ENCODE measurements around the gene GPC3. TPM values are rescaled to one million over a fixed set of nuclear protein-coding genes. Genes with fewer than 3 reads are reported as not detected.

Gene GPC3
- total and polyA plus RNA-seq, 2 of the 4 experiments (the other 2 are of a cell fraction) = not detected

- no peak overlapping the region for H3K4me2 ChIP-seq (ENCODE audit: low read depth, low read length)
- in situ Hi-C loops (cut with MboI; ENCODE audit: low sequenced_read_pairs) = no loop called here
- H2AFZ ChIP-seq (replicated peaks; ENCODE audit: low read length, poor library complexity) = peak overlapping the region; percentile 43
- H3K9me1 ChIP-seq (ENCODE audit: insufficient read depth, low read length) = no peaks in the 10 kb centered on the region
- no peak overlapping the region for H4K8ac ChIP-seq (ENCODE audit: low read depth in 2 of 2, low read length in 2 of 2)
- no peaks in the 10 kb centered on the region for H3K36me3 ChIP-seq (ENCODE audit: control insufficient read depth, insufficient read depth, low read length)
- ATAC-seq (ENCODE audit: low read depth) (no peak), DNase-seq (no peak)
- TF ChIP-seq FOS (IDR thresholded peaks at IDR 0.05; ENCODE audit: low read depth, low read length) (no peak), BHLHE40 (IDR thresholded peaks at IDR 0.05; ENCODE audit: low read depth, low read length) (no peak), CHD1 (IDR thresholded peaks at IDR 0.05; ENCODE audit: low read depth, low read length) (no peak), POLR2A (IDR thresholded peaks at IDR 0.05; ENCODE audit: low read depth, low read length) (no peak), USF2 (IDR thresholded peaks at IDR 0.05; ENCODE audit: low read depth, low read length) (no peak), CTCF (conservative IDR thresholded peaks at IDR 0.05; ENCODE audit: low read depth, low read length) (no peak), RFX5 (IDR thresholded peaks at IDR 0.05; ENCODE audit: low read depth, low read length) (no peak), ELK1 (IDR thresholded peaks at IDR 0.05; ENCODE audit: borderline replicate concordance, low read depth, low read length) (no peak), RAD21 (IDR thresholded peaks at IDR 0.05; ENCODE audit: low read length) (no peak), SMC3 (IDR thresholded peaks at IDR 0.05; ENCODE audit: low read depth, low read length) (no peak), RCOR1 (IDR thresholded peaks at IDR 0.05; ENCODE audit: insufficient replicate concordance, low read length) (no peak), MAZ (IDR thresholded peaks at IDR 0.05; ENCODE audit: borderline replicate concordance, low read depth, low read length) (no peak), NFE2L2 (IDR thresholded peaks at IDR 0.05; ENCODE audit: low read depth, low read length) (no peak), MAFK (IDR thresholded peaks at IDR 0.05; ENCODE audit: low read depth, low read length) (no peak), CEBPB (IDR thresholded peaks at IDR 0.05; ENCODE audit: low read depth, low read length) (no peak)
- no TSS peak for BruUV-seq (replicated peaks)
- peaks cover 6% of the 10 kb centered on the region for H3K27me3 ChIP-seq (ENCODE audit: control insufficient read depth, insufficient read depth, low read length)
- no peak overlapping the region for H2BK120ac ChIP-seq (ENCODE audit: low read depth, low read length)
- H3K9ac ChIP-seq (ENCODE audit: low read depth, low read length) = no peak overlapping the region
- no peak overlapping the region for H2BK20ac ChIP-seq (ENCODE audit: low read depth, low read length)
- H3K9me3 ChIP-seq (ENCODE audit: control insufficient read depth, insufficient read depth, low read length) = no peaks in the 10 kb centered on the region
- no peak overlapping the region for H3K14ac ChIP-seq (replicated peaks; ENCODE audit: low read depth, low read length)
- no peak overlapping the region for H3K23ac ChIP-seq (ENCODE audit: low read depth, low read length)
- CTCF ChIA-PET = no interaction called here
- no peaks in the 10 kb centered on the region for H3K79me1 ChIP-seq (ENCODE audit: low read depth in 1 of 2, low read length in 2 of 2)
- dilution Hi-C loops (cut with HindIII; ENCODE audit: low sequenced_read_pairs, unreplicated experiment) = no loop called here
- WGBS, 2 experiments (ENCODE audit: extremely low coverage in 2 of 2, insufficient read length in 1 of 2) = no CpG with 5 or more reads among the region's 4 CpGs
- intact Hi-C loops (cut with micrococcal nuclease) = no loop called here
- no peak overlapping the region for H2AK5ac ChIP-seq (ENCODE audit: low read depth, low read length)
- no peak overlapping the region for H2BK5ac ChIP-seq (ENCODE audit: low read depth, low read length, poor library complexity, severe bottlenecking)
- H3K27ac ChIP-seq (ENCODE audit: insufficient read depth, low read length) = no peak overlapping the region
- no peak overlapping the region for H2AK9ac ChIP-seq (replicated peaks; ENCODE audit: low read depth, low read length, poor library complexity)
- POLR2A ChIA-PET (ENCODE audit: unreplicated experiment) = no interaction called here
- no peak overlapping the region for H4K91ac ChIP-seq (ENCODE audit: insufficient read depth, low read depth, low read length)
- no peak overlapping the region for H4K5ac ChIP-seq (ENCODE audit: low read depth, low read length)
- H3K4me3 ChIP-seq (ENCODE audit: insufficient read depth, low read depth, low read length) = no peak overlapping the region
- H3K18ac ChIP-seq (ENCODE audit: low read depth, low read length) = no peak overlapping the region
- H4K20me1 ChIP-seq (ENCODE audit: insufficient read depth, low read length) = no peaks in the 10 kb centered on the region
- H3K4ac ChIP-seq (ENCODE audit: low read depth, low read length) = no peak overlapping the region
- H3K56ac ChIP-seq (ENCODE audit: extremely low read depth, insufficient read depth, low read length) = no peak overlapping the region
- no peak overlapping the region for H2BK15ac ChIP-seq (ENCODE audit: low read depth, low read length)
- H3K4me1 ChIP-seq (ENCODE audit: control insufficient read depth, insufficient read depth, low read length) = no peaks in the 10 kb centered on the region
These were observed 397.6 kb downstream of the GPC3 start for GRCh38 chrX:133587818-133588217.

All from IMR-90 (cell line).